GM18505 (cell line): Measurements from ENCODE around the gene LNX1.

Source experiments
- ATAC-seq: cut with Tn5 transposase; IDR thresholded peaks from one replicate; pipeline ENCODE4 v1.9.1; 2021; ENCODE audit not compliant: unreplicated experiment
- POLR2A ChIP-seq: IDR thresholded peaks from 4 replicates; pipeline ENCODE4 v1.6.1; 2011; ENCODE audit warnings: borderline replicate concordance; ENCODE audit not compliant: insufficient read depth, insufficient read length; ENCODE audit errors: extremely low read depth

Gene LNX1

DNA sequence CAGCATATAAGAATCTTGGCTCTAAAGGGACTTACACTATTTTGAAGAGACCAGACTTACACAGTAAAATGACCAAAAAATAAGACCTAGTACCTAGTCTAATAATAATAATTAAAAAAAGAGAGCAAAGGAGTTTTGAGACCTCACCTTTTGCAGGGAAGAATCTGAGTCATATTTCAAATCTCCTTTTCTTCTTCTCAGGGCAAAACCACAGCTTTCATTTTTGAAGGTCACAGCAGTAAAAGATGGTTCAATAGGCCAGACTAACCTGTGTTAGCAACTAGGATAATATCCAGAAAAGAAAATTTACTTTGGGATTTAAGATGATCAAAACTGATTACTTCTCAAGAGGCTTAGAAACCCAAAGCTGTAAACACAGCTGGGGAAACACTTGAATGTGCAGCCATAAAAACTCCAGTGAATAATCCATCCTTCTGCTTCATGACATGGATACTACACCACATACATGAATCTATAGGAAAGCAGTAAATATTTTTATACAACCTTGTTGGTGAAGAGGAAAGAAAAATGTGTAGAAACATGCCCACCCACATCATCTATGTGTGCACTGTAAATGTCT lies 25.9 kb upstream of the LNX1 start:
- no peak for TF ChIP-seq POLR2A
- no peak for ATAC-seq

DNA sequence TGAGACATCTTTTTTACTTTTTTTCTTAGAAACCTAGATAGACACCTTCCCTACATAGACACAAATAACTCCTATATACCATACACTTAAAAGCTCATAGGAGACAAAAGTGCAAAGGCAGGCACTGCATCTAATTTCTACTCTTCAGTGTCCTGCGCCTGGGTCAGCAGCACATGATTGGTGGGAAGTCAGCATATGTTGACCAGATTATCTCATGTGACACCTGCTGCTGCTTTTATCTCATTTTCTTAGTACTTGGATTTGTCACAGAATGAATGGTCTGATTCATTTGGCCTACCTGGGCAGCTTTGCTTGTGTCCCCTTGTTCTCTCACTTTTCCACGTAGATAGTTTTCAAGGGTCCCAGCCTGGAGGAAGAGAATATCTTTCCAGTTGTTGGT lies 24.9 kb upstream of the LNX1 start:
- no peak for TF ChIP-seq POLR2A
- ATAC-seq, result no peak

DNA sequence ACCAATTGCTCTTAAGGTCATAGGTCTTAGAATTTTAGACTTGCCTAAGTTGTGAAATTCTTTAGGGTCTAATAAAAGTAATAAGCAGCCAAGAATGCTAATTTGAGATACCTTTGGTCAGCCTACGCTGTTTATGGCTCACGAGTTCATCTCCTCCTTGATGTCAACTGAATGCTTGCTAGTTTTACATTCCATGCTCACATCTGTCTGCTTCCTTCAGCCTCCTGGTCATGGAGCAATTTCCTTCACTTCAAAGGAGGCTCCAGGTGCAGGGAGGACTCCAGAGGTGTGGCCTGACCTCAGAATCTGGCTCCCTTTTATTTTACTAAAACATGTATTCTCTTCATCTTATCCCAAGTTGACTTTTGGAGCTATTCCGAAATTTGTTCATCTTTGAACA lies 23.3 kb upstream of the LNX1 start:
- ATAC-seq, result no peak
- TF ChIP-seq POLR2A, result no peak

DNA sequence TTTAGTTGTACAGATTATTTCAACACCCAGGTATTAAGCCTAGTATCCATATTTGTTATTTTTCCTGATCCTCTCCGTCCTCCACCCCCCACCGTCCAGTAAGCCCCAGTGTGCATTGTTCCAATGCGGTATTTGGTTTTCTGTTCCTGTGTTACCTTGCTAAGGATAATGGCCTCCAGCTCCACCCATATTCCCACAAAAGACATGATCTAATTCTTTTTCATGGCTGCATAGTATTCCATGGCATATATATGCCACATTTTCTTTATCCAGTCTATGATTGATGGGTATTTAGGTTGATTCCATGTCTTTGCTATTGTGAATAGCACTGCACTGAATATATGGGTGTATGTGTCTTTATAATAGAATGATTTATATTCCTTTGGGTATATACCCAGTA lies 22.1 kb upstream of the LNX1 start:
- no peak for ATAC-seq

DNA sequence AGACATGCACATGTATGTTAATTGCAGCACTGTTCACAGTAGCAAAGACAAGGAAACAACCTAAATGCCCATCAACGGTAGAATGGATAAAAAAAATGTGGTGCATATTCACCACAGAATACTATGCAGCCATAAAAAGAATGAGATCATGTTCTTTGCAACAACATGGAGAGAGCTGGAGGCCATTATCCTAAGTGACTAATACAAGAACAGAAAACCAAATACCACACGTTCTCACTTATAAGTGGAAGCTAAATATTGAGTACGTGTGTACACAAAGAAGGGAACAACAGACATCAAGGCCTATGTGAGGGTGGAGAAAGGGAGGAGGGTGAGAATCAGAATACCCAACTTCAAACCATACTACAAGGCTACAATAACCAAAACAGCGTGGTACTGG lies 17.4 kb upstream of the LNX1 start:
- no peak for TF ChIP-seq POLR2A
- ATAC-seq, result no peak

More for the DNA sequence above, 22.1 kb upstream of the LNX1 start:
- no peak for TF ChIP-seq POLR2A

DNA sequence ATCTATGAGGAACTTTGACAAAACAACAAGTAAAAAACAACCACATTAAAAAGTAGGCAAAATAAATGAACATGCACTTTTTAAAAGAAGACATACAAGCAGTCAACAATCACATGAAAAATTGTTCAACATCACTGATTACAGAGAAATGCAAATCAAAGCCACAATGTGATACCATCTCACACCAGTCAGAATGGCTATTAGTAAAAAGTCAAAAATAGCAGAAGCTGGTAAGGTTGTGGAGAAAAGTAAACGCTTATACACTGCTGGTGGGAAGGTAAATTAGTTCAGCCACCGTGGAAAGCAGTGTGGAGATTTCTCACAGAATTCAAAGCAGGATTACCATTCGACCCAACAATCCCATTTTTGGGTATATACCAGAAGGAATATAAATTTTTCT lies 17.0 kb upstream of the LNX1 start:
- TF ChIP-seq POLR2A, result no peak
- no peak for ATAC-seq

DNA sequence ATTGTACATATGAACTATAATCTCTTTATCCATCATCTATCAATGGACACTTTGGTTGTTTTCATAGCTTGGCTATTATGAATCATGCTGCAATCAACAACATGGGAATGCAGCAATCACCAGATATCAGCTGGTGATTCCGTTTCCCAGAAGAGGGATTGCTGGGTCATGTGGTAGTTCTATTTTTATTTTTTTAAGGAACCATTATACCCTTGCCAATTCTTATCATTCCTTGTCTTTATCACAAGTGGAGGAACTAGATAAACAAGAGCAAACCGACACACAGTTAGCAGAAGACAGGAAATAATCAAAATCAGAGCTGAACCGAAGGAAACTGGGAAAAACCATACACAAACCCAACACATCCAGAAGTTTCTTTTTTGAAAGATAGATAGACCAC lies 14.5 kb upstream of the LNX1 start:
- ATAC-seq, result no peak
- TF ChIP-seq POLR2A, result no peak

DNA sequence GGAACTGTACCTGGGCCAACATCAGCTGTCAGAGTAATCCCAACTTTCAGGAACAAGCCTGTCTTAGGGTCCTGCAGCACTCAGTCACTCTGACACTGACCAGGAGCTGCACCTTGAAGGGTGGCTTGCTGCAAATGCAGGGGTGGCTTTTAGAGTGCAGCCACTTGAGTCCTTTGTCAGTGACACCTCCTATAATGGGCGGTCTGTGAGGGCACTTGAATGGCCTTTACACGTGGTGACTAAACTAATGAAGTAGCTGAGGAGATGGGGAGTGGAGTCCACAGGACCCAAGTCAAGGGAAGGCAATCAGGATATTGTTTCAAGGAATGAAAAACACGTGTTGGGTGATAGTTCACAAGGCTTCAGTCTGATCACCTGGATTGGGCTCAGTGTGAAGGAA lies 11.1 kb upstream of the LNX1 start:
- TF ChIP-seq POLR2A, result no peak
- ATAC-seq, result no peak

DNA sequence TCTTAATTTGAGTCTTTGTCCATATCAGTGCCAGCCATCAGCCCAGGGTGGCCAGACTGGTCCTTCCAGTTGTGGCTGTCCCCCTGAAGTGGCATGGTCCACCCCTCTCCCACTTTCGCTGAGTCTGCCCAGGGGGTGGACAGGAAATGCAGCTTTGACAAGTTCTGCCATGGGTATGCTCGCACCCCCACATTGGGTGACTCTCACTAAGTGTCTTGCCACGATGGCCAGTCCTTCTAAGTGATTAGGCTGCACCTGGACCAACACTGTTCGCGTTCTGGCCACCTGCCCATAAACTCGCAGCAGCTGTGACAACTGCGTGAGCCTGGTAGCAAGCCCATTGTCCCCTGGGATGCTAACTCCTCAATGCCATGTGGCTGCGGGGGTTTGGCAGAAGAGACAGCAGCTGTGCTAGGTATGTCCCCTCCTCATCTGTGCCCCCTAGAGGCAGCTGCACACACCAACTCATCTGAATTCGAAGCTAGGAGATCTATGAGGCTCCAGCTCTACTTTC lies 10.0 kb upstream of the LNX1 start:
- TF ChIP-seq POLR2A, result no peak
- peak; percentile 62 for ATAC-seq

DNA sequence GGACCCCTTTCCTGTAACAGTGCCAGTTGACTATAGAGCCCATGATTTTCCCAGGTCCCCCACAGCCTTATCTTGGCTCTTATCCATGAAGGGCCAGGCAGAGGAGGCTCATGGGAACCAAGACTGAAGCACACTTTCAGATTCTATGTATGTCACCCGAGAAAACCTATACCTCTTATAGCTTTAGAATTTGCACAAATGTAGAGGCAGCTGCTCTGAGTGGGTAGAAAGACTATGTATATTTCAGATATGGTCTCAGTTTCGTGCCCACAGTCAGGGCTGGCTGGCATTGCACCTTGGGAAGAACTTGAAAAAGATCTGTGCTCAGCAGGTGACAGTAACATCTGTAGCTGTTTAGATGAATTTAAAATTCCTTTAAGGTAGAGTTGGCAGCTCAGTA lies 8.3 kb upstream of the LNX1 start:
- no peak for TF ChIP-seq POLR2A
- peak; percentile 60 for ATAC-seq

DNA sequence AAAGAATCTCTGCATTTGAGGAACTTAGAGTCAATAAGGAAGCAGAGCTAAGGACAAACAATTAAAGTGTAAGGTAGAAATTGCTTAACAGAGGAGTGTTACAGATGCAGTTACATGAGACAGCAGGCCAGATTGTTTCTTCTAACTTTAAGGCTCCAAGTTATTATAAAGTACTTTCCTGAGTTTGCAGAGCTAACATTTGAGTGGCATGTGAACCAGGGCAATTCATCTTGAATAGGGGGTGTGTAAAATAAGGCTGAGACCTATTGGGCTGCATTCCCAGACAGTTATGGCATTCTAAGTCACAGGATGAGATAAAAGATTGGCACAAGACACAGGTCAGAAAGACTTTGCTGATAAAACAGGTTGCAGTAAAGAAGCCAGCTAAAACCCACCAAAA lies 7.6 kb upstream of the LNX1 start:
- ATAC-seq, result no peak
- TF ChIP-seq POLR2A, result no peak

DNA sequence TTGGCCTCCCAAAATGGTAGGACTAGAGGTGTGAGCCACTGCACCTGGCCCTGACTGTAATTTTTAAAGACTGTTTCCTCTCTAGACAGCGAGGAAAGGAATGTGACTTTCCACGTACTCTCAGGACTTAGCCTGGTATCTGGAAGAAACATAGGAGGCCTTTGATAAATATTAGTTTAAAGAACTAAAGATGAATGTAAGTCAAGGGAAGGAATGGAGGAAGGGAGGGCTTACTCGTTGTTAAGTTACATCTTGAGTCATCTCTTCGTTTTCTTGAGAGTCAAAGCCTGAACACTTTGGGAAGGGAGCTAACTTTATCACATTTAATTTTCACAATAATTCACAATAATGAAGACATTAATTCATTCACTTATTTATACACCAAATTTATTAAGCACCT lies 7.2 kb upstream of the LNX1 start:
- no peak for TF ChIP-seq POLR2A
- ATAC-seq, result no peak

DNA sequence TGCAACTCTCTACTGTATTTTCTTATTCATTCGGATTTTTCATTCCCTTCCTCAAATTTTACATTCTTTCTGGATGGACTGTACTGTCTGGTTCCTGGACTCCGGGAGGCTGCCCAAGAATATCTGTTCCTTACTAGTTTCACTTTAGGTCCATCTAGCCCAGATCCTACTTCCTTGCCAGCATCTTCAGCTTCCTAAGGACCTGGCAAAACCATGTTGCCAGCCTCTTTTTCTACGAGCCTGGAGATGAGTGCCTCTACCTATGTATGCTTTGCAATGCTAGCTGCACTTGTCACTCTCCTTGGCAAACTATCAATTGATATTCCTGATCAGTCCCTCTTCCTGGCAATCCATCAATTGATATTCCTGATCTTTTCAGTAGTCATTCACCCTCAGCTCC lies 5.6 kb upstream of the LNX1 start:
- TF ChIP-seq POLR2A, result no peak
- ATAC-seq, result no peak

DNA sequence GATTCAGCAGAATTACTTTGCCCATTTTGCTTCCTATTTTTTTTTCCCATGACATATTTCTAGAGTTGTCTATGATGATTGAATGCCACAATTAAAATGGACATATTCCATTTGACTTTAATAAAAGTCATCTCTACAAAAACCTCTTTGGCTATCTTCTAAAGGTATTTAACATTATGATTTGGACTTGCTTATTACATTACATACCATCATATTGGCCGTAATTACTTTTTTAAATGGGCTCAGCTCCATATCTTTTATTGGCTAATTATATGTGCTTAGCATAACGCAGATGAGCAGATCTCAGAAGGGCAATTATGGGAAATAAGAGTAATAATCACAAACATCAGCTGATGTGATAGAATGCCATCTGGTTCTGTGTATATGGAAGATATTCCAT lies 4.5 kb upstream of the LNX1 start:
- no peak for ATAC-seq
- no peak for TF ChIP-seq POLR2A

DNA sequence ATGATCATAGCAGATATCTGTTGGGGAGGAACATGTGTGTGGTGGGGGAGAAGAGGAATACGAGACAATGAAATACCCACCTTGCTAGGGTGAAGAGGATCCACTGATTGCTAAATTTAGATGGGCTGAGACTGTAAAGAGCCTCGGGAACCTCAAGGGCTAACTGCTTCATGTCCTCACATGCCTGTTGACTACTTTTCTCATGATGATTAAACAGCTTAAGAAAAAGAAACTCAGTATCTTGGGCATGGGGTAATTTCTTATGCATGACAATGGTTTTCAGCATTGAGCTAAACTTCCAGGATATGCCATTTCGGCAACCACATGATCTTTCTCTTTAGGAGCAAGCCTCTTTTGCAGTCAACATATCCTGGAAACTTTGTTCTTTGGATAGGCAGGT lies 3.9 kb upstream of the LNX1 start:
- no peak for TF ChIP-seq POLR2A
- ATAC-seq, result no peak
